ENCODE data around the gene OR10X1.
A peak's percentile ranks its signal among the peaks of the same experiment; 100 is the strongest.

OR10X1 gene

GRCh38 chr1:158579733-158580132 lies at the start of gene OR10X1:
Gene OR10X1, minus strand, starts transcription at chr1:158579899. Its CDS starts 0 bp downstream, at chr1:158579899.
- DNase-seq = no peak

- no peak for DNase-seq
Measured at GRCh38 chr1:158613764-158614163, 34.1 kb upstream of the OR10X1 start.

- DNase-seq = no peak
Measured at GRCh38 chr1:158611916-158612315, 32.2 kb upstream of the OR10X1 start.

- DNase-seq = no peak
Measured at GRCh38 chr1:158607296-158607695, 27.6 kb upstream of the OR10X1 start.

GRCh38 chr1:158604968-158605367 lies 25.3 kb upstream of the OR10X1 start, which contains the start of gene OR10Z1:
Gene OR10Z1, plus strand, starts transcription at chr1:158605268. Its CDS starts 1,171 bp downstream, at chr1:158606439.
- no peak for DNase-seq

GRCh38 chr1:158600735-158601134 lies 21.0 kb upstream of the OR10X1 start:
- DNase-seq = no peak

- DNase-seq = no peak
Measured at GRCh38 chr1:158586942-158587341, 7.2 kb upstream of the OR10X1 start.

GRCh38 chr1:158583962-158584361 lies 4.3 kb upstream of the OR10X1 start:
- DNase-seq = no peak

- no peak for DNase-seq
Measured at GRCh38 chr1:158577561-158577960, 2.1 kb downstream of the OR10X1 start.

GRCh38 chr1:158572226-158572625 lies 7.5 kb downstream of the OR10X1 start:
- DNase-seq = no peak

- DNase-seq = no peak
Measured at GRCh38 chr1:158570480-158570879, 9.2 kb downstream of the OR10X1 start, which contains the start of gene OR6P1. Gene OR6P1, minus strand, starts transcription at chr1:158570580. Its CDS starts 6,976 bp downstream, at chr1:158563604.

- peak; percentile 90 for DNase-seq
Measured at GRCh38 chr1:158564608-158565007, 15.1 kb downstream of the OR10X1 start.

GRCh38 chr1:158563853-158564252 lies 15.8 kb downstream of the OR10X1 start:
- DNase-seq = peak; percentile 78

- no peak for DNase-seq
Measured at GRCh38 chr1:158559696-158560095, 20.0 kb downstream of the OR10X1 start.

- DNase-seq = no peak
Measured at GRCh38 chr1:158554352-158554751, 25.3 kb downstream of the OR10X1 start, which contains the start of gene OR6Y1. Gene OR6Y1, minus strand, starts transcription at chr1:158554405. Its CDS starts 6,300 bp downstream, at chr1:158548105.

- no peak for DNase-seq
Measured at GRCh38 chr1:158552296-158552695, 27.4 kb downstream of the OR10X1 start.

GRCh38 chr1:158547533-158547932 lies 32.2 kb downstream of the OR10X1 start:
- no peak for DNase-seq

- DNase-seq = no peak
Measured at GRCh38 chr1:158537609-158538008, 42.1 kb downstream of the OR10X1 start.

- DNase-seq = no peak
Measured at GRCh38 chr1:158534496-158534895, 45.2 kb downstream of the OR10X1 start.
